Stimulated activated naive CD8-positive, alpha-beta T cell treated with anti-CD3 and anti-CD28 coated beads, Interleukin-15, amount 100 ng/mL, for 72 hours (primary cell): ENCODE data around the gene SIAH2.

Experiments used
- ATAC-seq: fragments of 150-1000 bp; cut with Tn5 transposase; 2 replicates; pipeline ENCODE4 v1.10.0; 2021; ENCODE audit warnings: mild to moderate bottlenecking, moderate library complexity
- DNase-seq, 2 donors: peaks; one replicate each; pipeline ENCODE4 v3.0.0; 2021 to 2022
- H3K27ac Mint-ChIP-seq, 2 donors: one replicate each; pipeline ENCODE4 v1.8.0; 2022; ENCODE audit warnings: mild to moderate bottlenecking in 2 of 2, mixed read lengths in 2 of 2, moderate library complexity in 2 of 2
- H3K27me3 Mint-ChIP-seq: one replicate; pipeline ENCODE4 v1.8.0; 2022; ENCODE audit warnings: mixed read lengths
- H3K4me1 Mint-ChIP-seq: one replicate; pipeline ENCODE4 v1.8.0; 2022; ENCODE audit warnings: mild to moderate bottlenecking, mixed read lengths
- H3K4me3 Mint-ChIP-seq, 2 donors: one replicate each; pipeline ENCODE4 v1.8.0; 2022; ENCODE audit warnings: mild to moderate bottlenecking in 2 of 2, mixed read lengths in 2 of 2, moderate library complexity in 1 of 2
- H3K9me3 Mint-ChIP-seq, 2 donors: one replicate each; pipeline ENCODE4 v1.8.0; 2022; ENCODE audit warnings: mixed read lengths in 2 of 2

The SIAH2 gene

DNA sequence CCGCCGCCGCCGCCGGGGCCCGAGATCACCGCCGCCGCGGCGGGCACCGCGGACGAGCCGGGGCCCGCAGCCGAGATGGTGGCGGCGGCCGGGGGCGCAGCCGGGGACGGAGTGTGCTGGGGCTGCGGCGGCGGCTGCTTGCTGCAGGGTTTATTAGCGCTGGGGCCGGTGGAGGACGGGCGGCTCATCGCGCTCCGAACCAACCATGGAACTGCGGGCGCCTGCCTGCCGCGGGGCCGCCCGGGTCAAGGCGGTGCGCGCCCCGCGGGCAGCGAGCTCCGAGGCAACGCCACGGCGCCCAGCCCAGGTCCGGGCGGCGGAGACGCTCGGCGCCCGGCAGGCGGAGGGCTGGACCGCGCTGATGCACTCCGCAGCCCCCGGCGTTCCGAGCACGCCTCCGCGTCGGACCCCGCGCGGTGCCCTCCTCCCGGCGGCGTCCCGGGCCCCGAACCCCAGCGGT is 277 bp downstream of the SIAH2 start:
- ATAC-seq: no peak
- no peaks in the 10 kb centered on the region for H3K9me3 Mint-ChIP-seq

GRCh38 chr3:150761831-150762661 is 923 bp downstream of the SIAH2 start:
- peak overlapping the region; percentile 83 to 95 for H3K4me3 Mint-ChIP-seq
- H3K27ac Mint-ChIP-seq: peak overlapping the region; percentile 97 to 98
- H3K4me1 Mint-ChIP-seq: peaks cover 42% of the 10 kb centered on the region
- no peak for ATAC-seq
- no peaks in the 10 kb centered on the region for H3K27me3 Mint-ChIP-seq
- H3K9me3 Mint-ChIP-seq: no peaks in the 10 kb centered on the region
- DNase-seq: peak; percentile 26 to 40

More for the DNA sequence above, 277 bp downstream of the SIAH2 start:
- H3K27me3 Mint-ChIP-seq: no peaks in the 10 kb centered on the region
- peaks cover 42% of the 10 kb centered on the region for H3K4me1 Mint-ChIP-seq
- H3K27ac Mint-ChIP-seq: peak overlapping the region in 1 of 2 donors; percentile 99
- no peak for DNase-seq
- peak overlapping the region; percentile 83 to 97 for H3K4me3 Mint-ChIP-seq

- Mint-ChIP-seq H3K4me3 (peak overlapping the region; percentile 83 to 95), H3K27me3 (no peaks in the 10 kb centered on the region), H3K9me3 (no peaks in the 10 kb centered on the region), H3K27ac (peak overlapping the region; percentile 97 to 98), H3K4me1 (peaks cover 35% of the 10 kb centered on the region)
- DNase-seq (peak; percentile 44 to 74), ATAC-seq (peak; percentile 56)
Measured at GRCh38 chr3:150760431-150761200, 2.4 kb downstream of the SIAH2 start.

GRCh38 chr3:150759947-150760346 is 3.0 kb downstream of the SIAH2 start:
- Mint-ChIP-seq H3K4me3 (peak overlapping the region; percentile 83 to 95), H3K4me1 (peaks cover 28% of the 10 kb centered on the region), H3K27me3 (no peaks in the 10 kb centered on the region), H3K9me3 (no peaks in the 10 kb centered on the region), H3K27ac (peak overlapping the region; percentile 97 to 98)
- DNase-seq (no peak), ATAC-seq (no peak)

DNA sequence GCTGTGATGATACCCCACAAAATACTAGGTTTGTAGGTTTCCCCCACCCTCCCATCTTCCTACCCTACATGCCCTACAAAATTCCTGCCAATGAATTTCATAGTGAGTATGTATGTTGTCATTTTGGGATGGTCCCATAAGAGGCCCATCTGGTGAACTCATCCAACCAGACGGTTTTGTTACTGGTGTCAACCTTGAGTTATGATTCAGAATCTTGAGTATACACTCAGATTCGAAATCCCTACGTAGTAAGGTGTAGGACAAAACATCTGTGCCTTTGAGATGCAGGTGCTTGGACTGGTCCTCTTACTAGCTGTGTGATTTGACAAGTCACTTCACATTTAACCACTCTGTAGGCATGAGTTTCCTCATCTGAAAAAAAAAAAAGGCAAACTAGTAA is 3.6 kb downstream of the SIAH2 start:
- Mint-ChIP-seq H3K27ac (peak overlapping the region in 1 of 2 donors; percentile 98), H3K4me1 (peaks cover 23% of the 10 kb centered on the region), H3K9me3 (no peaks in the 10 kb centered on the region), H3K4me3 (peak overlapping the region; percentile 83 to 95), H3K27me3 (no peaks in the 10 kb centered on the region)
- no peak for ATAC-seq
- DNase-seq: no peak

DNA sequence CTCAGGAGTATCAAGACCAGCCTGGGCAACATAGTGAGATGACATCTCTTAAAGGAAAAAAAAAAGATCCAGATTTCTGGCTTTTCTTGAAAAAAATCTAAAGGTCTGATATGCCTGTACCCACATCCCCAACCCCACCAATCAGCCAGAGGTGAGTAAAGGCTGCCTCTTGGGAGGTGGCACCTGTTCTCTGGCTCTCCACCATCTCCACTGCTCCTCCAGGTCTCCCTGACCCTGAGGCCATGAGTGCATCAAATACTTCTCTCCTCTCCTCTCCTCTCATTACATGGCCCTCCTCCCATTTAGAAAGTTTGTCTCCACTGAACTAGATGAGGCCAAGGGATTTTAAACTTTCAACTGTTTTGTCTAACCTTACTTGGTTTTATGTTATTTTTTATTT is 5.2 kb downstream of the SIAH2 start:
- ATAC-seq: no peak
- Mint-ChIP-seq H3K27ac (peak overlapping the region in 1 of 2 donors; percentile 90), H3K27me3 (no peaks in the 10 kb centered on the region), H3K4me3 (peak overlapping the region; percentile 83 to 95), H3K4me1 (peaks cover 38% of the 10 kb centered on the region), H3K9me3 (no peaks in the 10 kb centered on the region)
- no peak for DNase-seq

GRCh38 chr3:150757364-150757763 is 5.6 kb downstream of the SIAH2 start:
- Mint-ChIP-seq H3K27me3 (no peaks in the 10 kb centered on the region), H3K27ac (peak overlapping the region in 1 of 2 donors; percentile 61), H3K4me1 (peaks cover 42% of the 10 kb centered on the region), H3K9me3 (no peaks in the 10 kb centered on the region), H3K4me3 (peak overlapping the region; percentile 83 to 95)
- DNase-seq (no peak), ATAC-seq (no peak)

GRCh38 chr3:150756491-150757059 is 6.4 kb downstream of the SIAH2 start:
- Mint-ChIP-seq H3K9me3 (no peaks in the 10 kb centered on the region), H3K27ac (peak overlapping the region; percentile 61 to 72), H3K4me1 (peaks cover 50% of the 10 kb centered on the region), H3K4me3 (peak overlapping the region; percentile 33 to 83), H3K27me3 (no peaks in the 10 kb centered on the region)
- ATAC-seq (no peak), DNase-seq (no peak)

GRCh38 chr3:150755902-150756301 is 7.1 kb downstream of the SIAH2 start:
- Mint-ChIP-seq H3K4me1 (peaks cover 57% of the 10 kb centered on the region), H3K9me3 (no peaks in the 10 kb centered on the region), H3K4me3 (peak overlapping the region in 1 of 2 donors; percentile 83), H3K27me3 (no peaks in the 10 kb centered on the region), H3K27ac (peak overlapping the region; percentile 34 to 40)
- DNase-seq: no peak
- ATAC-seq: no peak

GRCh38 chr3:150754896-150755295 is 8.1 kb downstream of the SIAH2 start:
- ATAC-seq: no peak
- no peak for DNase-seq
- Mint-ChIP-seq H3K27me3 (no peaks in the 10 kb centered on the region), H3K4me1 (peaks cover 67% of the 10 kb centered on the region), H3K27ac (no peak overlapping the region), H3K9me3 (no peaks in the 10 kb centered on the region), H3K4me3 (peak overlapping the region in 1 of 2 donors; percentile 35)

DNA sequence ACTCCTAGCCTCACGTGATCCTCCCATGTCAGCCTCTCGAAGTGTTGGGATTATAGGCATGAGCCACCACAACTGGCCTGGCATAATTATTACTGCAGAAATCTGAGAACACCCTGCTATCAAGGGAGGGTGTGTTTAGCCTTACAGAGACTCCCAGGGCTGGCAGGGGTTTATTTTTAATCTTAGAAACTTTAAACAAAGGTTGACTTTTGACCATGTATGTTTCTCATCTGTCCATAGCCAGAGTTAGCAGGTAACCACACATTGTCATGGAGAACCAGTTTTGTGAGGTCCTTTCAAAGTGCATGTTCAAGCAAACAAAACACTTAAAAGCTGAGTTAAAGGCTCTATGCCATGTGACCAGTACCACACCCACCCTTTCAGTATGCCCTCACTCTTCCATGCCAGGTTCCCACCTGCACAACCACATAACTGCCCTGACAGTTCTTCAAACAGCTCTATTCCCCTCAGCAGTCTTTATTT is 11.1 kb downstream of the SIAH2 start:
- no peaks in the 10 kb centered on the region for H3K9me3 Mint-ChIP-seq
- H3K4me1 Mint-ChIP-seq: peaks cover 79% of the 10 kb centered on the region
- no peaks in the 10 kb centered on the region for H3K27me3 Mint-ChIP-seq
- ATAC-seq (no peak), DNase-seq (no peak)
- peak overlapping the region in 1 of 2 donors; percentile 30 for H3K4me3 Mint-ChIP-seq
- H3K27ac Mint-ChIP-seq: peak overlapping the region; percentile 12 to 57

GRCh38 chr3:150749255-150749654 is 13.7 kb downstream of the SIAH2 start:
- no peak overlapping the region for H3K4me3 Mint-ChIP-seq
- ATAC-seq (no peak), DNase-seq (no peak)
- H3K4me1 Mint-ChIP-seq: peaks cover 98% of the 10 kb centered on the region
- no peaks in the 10 kb centered on the region for H3K9me3 Mint-ChIP-seq
- H3K27ac Mint-ChIP-seq: no peak overlapping the region
- no peaks in the 10 kb centered on the region for H3K27me3 Mint-ChIP-seq

- DNase-seq (no peak), ATAC-seq (no peak)
- Mint-ChIP-seq H3K27me3 (no peaks in the 10 kb centered on the region), H3K4me1 (peaks cover 98% of the 10 kb centered on the region), H3K9me3 (no peaks in the 10 kb centered on the region), H3K4me3 (no peak overlapping the region), H3K27ac (no peak overlapping the region)
Measured at GRCh38 chr3:150748684-150749047, 14.3 kb downstream of the SIAH2 start.

DNA sequence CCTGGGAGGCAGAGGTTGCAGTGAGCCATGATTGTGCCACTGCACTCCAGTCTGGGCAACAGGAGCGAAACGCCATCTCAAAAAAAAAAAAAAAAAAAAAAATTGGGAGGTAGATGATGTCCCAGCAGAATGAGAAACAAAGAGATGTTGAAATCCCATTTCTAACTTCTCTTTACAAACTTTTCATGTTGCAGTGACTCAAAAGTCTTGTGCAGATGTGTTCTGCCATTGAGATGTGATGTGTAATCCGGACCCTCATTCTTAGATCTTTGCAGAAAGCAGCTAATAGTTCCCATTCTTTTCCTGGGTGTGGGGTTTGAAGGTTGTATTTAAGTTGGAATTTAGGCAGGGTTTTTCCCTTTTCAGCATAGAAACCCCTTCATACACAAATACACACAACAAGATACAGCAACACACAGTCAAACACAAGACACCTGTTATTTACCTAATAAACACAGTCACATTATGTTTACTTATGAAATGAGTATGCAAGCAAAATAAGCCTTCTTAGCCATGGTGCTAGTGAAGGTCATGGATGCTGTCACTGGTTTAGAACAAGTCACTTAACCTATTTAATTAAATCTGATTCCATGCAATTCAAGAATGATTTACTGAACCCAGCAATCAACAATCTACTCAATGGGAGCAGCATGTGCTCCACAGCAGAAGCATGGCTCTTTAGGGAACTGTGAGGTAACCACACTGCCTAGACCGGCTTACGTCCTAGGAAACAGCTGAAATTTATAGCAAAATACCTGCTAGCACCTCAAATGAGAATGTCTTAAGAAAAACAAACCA is 14.9 kb downstream of the SIAH2 start:
- Mint-ChIP-seq H3K27ac (peak overlapping the region in 1 of 2 donors; percentile 52), H3K4me1 (peaks cover 98% of the 10 kb centered on the region), H3K27me3 (no peaks in the 10 kb centered on the region), H3K4me3 (peak overlapping the region in 1 of 2 donors; percentile 42), H3K9me3 (no peaks in the 10 kb centered on the region)
- ATAC-seq: no peak
- no peak for DNase-seq
